ENCODE results near the gene SETDB2. TPM values are rescaled to one million over a fixed set of nuclear protein-coding genes. Genes with fewer than 3 reads are reported as not detected.

SETDB2 gene
- total RNA-seq, 1 donor from 2014 or later = 25.1 TPM

- DNase-seq (no peak), ATAC-seq (ENCODE audit: low read depth) (no peak)
- ChIA-PET POLR2A (no interaction called here), CTCF (no interaction called here)
- H3K36me3 Mint-ChIP-seq (ENCODE audit: low read depth) = peaks cover 17% of the 10 kb centered on the region
- no peaks in the 10 kb centered on the region for H3K27me3 Mint-ChIP-seq
- H3K4me1 Mint-ChIP-seq = no peaks in the 10 kb centered on the region
- no peak for TF ChIP-seq CTCF (IDR thresholded peaks at IDR 0.05)
- H3K4me3 Mint-ChIP-seq = no peak overlapping the region
- intact Hi-C loops (cut with micrococcal nuclease) = no loop called here
- H3K27ac Mint-ChIP-seq = no peak overlapping the region
- peaks cover 18% of the 10 kb centered on the region for H3K9me3 Mint-ChIP-seq
These were observed 35.1 kb upstream of the SETDB2 start for GRCh38 chr13:49409008-49409407.

GRCh38 chr13:49410006-49410405 is 34.1 kb upstream of the SETDB2 start:
- Mint-ChIP-seq H3K4me3 (no peak overlapping the region), H3K9me3 (peaks cover 9% of the 10 kb centered on the region), H3K27me3 (no peaks in the 10 kb centered on the region), H3K27ac (no peak overlapping the region), H3K36me3 (ENCODE audit: low read depth) (peaks cover 7% of the 10 kb centered on the region), H3K4me1 (no peaks in the 10 kb centered on the region)
- intact Hi-C loops (cut with micrococcal nuclease) = no loop called here
- POLR2A ChIA-PET = no interaction called here
- DNase-seq (no peak), ATAC-seq (ENCODE audit: low read depth) (no peak)
- no peak for TF ChIP-seq CTCF (IDR thresholded peaks at IDR 0.05)
- CTCF ChIA-PET = no interaction called here

GRCh38 chr13:49410477-49410876 is 33.6 kb upstream of the SETDB2 start:
- Mint-ChIP-seq H3K27me3 (no peaks in the 10 kb centered on the region), H3K4me1 (no peaks in the 10 kb centered on the region), H3K36me3 (ENCODE audit: low read depth) (peaks cover 4% of the 10 kb centered on the region), H3K9me3 (peaks cover 4% of the 10 kb centered on the region), H3K4me3 (no peak overlapping the region), H3K27ac (no peak overlapping the region)
- ATAC-seq (ENCODE audit: low read depth) (no peak), DNase-seq (no peak)
- TF ChIP-seq CTCF (IDR thresholded peaks at IDR 0.05) = no peak
- POLR2A ChIA-PET = no interaction called here
- intact Hi-C loops (cut with micrococcal nuclease) = no loop called here
- CTCF ChIA-PET = no interaction called here

GRCh38 chr13:49411353-49411752 is 32.7 kb upstream of the SETDB2 start:
- intact Hi-C loops (cut with micrococcal nuclease) = no loop called here
- no peak overlapping the region for H3K27ac Mint-ChIP-seq
- H3K4me1 Mint-ChIP-seq = no peaks in the 10 kb centered on the region
- ATAC-seq (ENCODE audit: low read depth) = no peak
- ChIA-PET POLR2A (no interaction called here), CTCF (no interaction called here)
- H3K36me3 Mint-ChIP-seq (ENCODE audit: low read depth) = peaks cover 2% of the 10 kb centered on the region
- H3K9me3 Mint-ChIP-seq = no peaks in the 10 kb centered on the region
- TF ChIP-seq CTCF (IDR thresholded peaks at IDR 0.05) = no peak
- no peak for DNase-seq
- no peak overlapping the region for H3K4me3 Mint-ChIP-seq
- H3K27me3 Mint-ChIP-seq = no peaks in the 10 kb centered on the region

- Mint-ChIP-seq H3K4me3 (no peak overlapping the region), H3K27ac (no peak overlapping the region), H3K27me3 (no peaks in the 10 kb centered on the region), H3K4me1 (no peaks in the 10 kb centered on the region), H3K36me3 (ENCODE audit: low read depth) (no peaks in the 10 kb centered on the region), H3K9me3 (no peaks in the 10 kb centered on the region)
- ChIA-PET POLR2A (no interaction called here), CTCF (no interaction called here)
- intact Hi-C loops (cut with micrococcal nuclease) = no loop called here
- no peak for DNase-seq
- TF ChIP-seq CTCF (IDR thresholded peaks at IDR 0.05) = no peak
- no peak for ATAC-seq (ENCODE audit: low read depth)
These were observed 31.3 kb upstream of the SETDB2 start for GRCh38 chr13:49412749-49413148.

Measured in activated B cell treated with CpG ODN at 0.5 μM for 24 hours (primary cell).